ENCODE results near the gene DIO1. TPM values are rescaled to one million over a fixed set of nuclear protein-coding genes. Genes with fewer than 3 reads are reported as not detected.

Gene DIO1
- polyA plus RNA-seq, 1 donor from 2014 or later = not detected

DNA sequence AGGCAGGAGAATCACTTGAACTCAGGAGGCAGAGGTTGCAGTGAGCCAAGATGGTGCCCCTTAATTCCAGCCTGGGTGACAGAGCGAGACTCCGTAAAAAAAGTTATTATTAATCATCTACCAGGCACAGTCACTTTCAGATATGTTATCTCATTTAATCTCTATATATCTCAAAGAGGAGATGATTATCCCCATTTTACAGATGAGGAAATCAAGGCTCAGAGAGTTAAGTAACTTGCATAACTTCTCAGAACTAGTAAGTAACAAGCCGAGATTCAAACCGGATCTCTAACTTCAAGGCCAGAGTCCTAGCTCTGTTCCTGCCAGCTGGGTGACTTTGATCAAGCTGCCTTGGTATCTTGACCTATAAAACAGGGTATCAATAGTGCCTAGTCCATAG, 17.5 kb downstream of the DIO1 start:
- no peaks in the 10 kb centered on the region for H3K27me3 ChIP-seq (ENCODE audit: insufficient read depth, low read depth, low read length)
- H2AFZ ChIP-seq (ENCODE audit: low read depth, low read length) = no peak overlapping the region
- no peaks in the 10 kb centered on the region for H3K9me3 ChIP-seq (ENCODE audit: low read length)
- H4K20me1 ChIP-seq (ENCODE audit: insufficient read depth) = no peaks in the 10 kb centered on the region
- no peaks in the 10 kb centered on the region for H3K36me3 ChIP-seq (ENCODE audit: insufficient read depth, low read length)
- H3F3A ChIP-seq (ENCODE audit: insufficient read depth, low read length, poor library complexity, severe bottlenecking) = no peaks in the 10 kb centered on the region
- H3K27ac ChIP-seq (ENCODE audit: low read length) = no peak overlapping the region
- no peak overlapping the region for H3K4me3 ChIP-seq (ENCODE audit: low read length)
- TF ChIP-seq, protein P1, sequence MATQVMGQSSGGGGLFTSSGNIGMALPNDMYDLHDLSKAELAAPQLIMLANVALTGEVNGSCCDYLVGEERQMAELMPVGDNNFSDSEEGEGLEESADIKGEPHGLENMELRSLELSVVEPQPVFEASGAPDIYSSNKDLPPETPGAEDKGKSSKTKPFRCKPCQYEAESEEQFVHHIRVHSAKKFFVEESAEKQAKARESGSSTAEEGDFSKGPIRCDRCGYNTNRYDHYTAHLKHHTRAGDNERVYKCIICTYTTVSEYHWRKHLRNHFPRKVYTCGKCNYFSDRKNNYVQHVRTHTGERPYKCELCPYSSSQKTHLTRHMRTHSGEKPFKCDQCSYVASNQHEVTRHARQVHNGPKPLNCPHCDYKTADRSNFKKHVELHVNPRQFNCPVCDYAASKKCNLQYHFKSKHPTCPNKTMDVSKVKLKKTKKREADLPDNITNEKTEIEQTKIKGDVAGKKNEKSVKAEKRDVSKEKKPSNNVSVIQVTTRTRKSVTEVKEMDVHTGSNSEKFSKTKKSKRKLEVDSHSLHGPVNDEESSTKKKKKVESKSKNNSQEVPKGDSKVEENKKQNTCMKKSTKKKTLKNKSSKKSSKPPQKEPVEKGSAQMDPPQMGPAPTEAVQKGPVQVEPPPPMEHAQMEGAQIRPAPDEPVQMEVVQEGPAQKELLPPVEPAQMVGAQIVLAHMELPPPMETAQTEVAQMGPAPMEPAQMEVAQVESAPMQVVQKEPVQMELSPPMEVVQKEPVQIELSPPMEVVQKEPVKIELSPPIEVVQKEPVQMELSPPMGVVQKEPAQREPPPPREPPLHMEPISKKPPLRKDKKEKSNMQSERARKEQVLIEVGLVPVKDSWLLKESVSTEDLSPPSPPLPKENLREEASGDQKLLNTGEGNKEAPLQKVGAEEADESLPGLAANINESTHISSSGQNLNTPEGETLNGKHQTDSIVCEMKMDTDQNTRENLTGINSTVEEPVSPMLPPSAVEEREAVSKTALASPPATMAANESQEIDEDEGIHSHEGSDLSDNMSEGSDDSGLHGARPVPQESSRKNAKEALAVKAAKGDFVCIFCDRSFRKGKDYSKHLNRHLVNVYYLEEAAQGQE (IDR thresholded peaks at IDR 0.05; ENCODE audit: borderline replicate concordance) = no peak
- TF ChIP-seq POLR2AphosphoS5 (IDR thresholded peaks at IDR 0.05) = no peak
- TF ChIP-seq TAF1 (IDR thresholded peaks at IDR 0.05; ENCODE audit: low read depth) = no peak
- no peak overlapping the region for H3K9ac ChIP-seq (ENCODE audit: low read length)
- no peak overlapping the region for H3K4me2 ChIP-seq (ENCODE audit: low read length)
- no peaks in the 10 kb centered on the region for H3K9me2 ChIP-seq (ENCODE audit: insufficient read depth, low read length)
- H3K79me2 ChIP-seq (replicated peaks; ENCODE audit: insufficient read depth, low read length) = no peaks in the 10 kb centered on the region

DNA sequence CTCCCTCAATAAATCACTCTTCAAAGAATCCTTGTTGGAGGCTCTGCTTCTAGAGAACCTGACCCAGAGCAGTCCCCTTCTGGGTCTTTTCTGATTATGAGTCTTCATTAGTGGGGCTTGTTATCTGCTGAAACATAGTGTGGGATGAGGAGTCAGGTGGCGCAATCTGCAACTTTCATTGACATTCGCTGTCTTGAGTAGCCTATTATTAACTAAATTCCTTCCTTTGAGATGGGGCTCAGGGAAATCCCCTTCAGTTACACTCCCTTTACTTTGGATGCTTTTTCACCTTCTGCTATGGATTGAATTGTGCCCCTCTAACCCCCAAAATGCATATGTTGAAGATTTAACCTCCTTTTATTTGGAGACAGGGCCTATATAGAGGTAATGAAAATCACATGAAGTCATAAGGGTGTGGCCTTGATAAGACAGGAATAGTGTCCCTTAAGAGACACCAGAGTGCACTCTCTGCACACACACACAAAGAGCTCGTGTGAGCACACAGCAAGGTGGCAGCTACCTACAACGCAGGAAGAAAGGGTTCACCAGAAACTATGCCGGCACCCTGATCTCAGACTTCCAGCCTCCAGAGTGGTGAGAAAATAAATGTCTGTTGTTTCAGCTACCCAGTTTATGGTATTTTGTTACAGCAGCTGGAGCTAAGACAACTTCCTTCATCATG, 19.5 kb downstream of the DIO1 start:
- Histone ChIP-seq H3F3A (ENCODE audit: insufficient read depth, low read length, poor library complexity, severe bottlenecking) (no peaks in the 10 kb centered on the region), H3K4me3 (ENCODE audit: low read length) (no peak overlapping the region), H3K27ac (ENCODE audit: low read length) (no peak overlapping the region), H4K20me1 (ENCODE audit: insufficient read depth) (no peaks in the 10 kb centered on the region), H3K9me3 (ENCODE audit: low read length) (no peaks in the 10 kb centered on the region), H3K36me3 (ENCODE audit: insufficient read depth, low read length) (no peaks in the 10 kb centered on the region), H3K9me2 (ENCODE audit: insufficient read depth, low read length) (no peaks in the 10 kb centered on the region), H2AFZ (ENCODE audit: low read depth, low read length) (no peak overlapping the region), H3K4me2 (ENCODE audit: low read length) (no peak overlapping the region), H3K27me3 (ENCODE audit: insufficient read depth, low read depth, low read length) (no peaks in the 10 kb centered on the region), H3K79me2 (replicated peaks; ENCODE audit: insufficient read depth, low read length) (no peaks in the 10 kb centered on the region), H3K9ac (ENCODE audit: low read length) (no peak overlapping the region)
- no peak for TF ChIP-seq EZH2 (IDR thresholded peaks at IDR 0.05; ENCODE audit: borderline replicate concordance, insufficient read depth, low read length, poor library complexity, severe bottlenecking)
- TF ChIP-seq, protein P1 (IDR thresholded peaks at IDR 0.05; ENCODE audit: borderline replicate concordance) = no peak
- no peak for TF ChIP-seq SMC3 (conservative IDR thresholded peaks at IDR 0.05; ENCODE audit: poor library complexity)
- no peak for TF ChIP-seq EP300 (conservative IDR thresholded peaks at IDR 0.05; ENCODE audit: poor library complexity, severe bottlenecking)
- TF ChIP-seq, protein P2, sequence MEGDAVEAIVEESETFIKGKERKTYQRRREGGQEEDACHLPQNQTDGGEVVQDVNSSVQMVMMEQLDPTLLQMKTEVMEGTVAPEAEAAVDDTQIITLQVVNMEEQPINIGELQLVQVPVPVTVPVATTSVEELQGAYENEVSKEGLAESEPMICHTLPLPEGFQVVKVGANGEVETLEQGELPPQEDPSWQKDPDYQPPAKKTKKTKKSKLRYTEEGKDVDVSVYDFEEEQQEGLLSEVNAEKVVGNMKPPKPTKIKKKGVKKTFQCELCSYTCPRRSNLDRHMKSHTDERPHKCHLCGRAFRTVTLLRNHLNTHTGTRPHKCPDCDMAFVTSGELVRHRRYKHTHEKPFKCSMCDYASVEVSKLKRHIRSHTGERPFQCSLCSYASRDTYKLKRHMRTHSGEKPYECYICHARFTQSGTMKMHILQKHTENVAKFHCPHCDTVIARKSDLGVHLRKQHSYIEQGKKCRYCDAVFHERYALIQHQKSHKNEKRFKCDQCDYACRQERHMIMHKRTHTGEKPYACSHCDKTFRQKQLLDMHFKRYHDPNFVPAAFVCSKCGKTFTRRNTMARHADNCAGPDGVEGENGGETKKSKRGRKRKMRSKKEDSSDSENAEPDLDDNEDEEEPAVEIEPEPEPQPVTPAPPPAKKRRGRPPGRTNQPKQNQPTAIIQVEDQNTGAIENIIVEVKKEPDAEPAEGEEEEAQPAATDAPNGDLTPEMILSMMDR (IDR thresholded peaks at IDR 0.05; ENCODE audit: poor library complexity, severe bottlenecking) = no peak
